ENCODE measurements around the gene ACTN4.

Gene ACTN4

DNA sequence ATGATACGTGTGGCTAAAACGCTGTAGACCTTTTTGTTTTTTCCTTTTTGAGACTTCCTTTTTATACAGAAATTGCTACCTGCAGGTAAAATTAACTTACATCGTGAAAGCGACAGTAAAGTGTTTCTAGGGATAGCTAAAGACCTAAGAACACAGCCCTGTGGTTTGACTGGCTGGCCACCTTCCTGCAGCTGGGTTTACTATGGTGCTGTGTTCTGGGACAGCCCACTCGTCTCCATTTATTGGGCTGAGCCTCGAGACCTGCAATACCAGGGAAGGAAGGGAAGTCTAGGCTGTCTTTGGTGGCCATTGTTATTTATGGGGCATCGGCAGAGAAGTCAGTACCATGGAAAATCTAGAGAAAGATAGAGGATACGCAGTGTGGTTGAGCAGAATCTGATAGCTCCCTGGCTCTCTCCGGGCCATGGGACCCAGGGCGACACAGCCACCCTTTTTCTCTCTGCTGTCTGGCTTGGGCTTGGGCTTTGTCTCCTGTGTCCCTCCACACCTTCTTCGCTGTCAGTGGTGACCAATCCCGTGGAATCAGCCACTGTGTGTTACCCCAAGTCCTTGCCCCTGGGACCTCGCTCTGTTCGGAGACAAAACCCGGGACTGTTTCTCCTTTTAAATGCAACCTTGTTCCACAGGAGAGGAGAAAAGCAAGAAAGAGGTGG is 30.9 kb downstream of the ACTN4 start:
- DNase-seq (ENCODE audit: low read depth) = no peak

DNA sequence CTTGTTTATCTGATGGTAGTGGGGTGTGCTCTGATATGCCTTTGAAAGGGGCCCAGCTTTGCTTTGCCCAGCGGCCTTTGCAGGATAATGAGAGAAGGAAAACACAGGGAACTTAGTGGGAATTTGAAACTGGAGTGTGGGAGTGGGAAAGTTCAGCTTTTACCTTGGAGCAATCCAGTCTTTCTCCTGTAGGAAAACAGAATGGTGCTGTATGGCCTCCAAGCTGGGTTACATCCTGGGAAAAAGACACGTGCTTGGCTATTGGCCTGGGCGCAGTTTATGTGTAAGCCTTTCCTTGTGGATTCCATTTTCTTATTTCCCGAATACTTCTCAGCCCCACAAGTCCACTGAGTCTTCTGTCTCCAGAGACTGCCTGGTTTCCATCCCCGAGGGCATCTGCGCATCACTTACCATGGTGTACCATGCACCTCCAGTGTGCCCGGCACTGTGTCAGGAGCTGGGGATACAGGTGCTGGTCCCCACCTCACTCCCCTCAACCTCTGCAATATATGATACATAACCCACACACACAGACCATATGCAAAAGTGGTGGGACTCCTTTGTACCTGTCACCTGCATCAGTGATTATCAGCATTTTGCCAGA is 31.5 kb downstream of the ACTN4 start:
- no peak for DNase-seq (ENCODE audit: low read depth)

DNA sequence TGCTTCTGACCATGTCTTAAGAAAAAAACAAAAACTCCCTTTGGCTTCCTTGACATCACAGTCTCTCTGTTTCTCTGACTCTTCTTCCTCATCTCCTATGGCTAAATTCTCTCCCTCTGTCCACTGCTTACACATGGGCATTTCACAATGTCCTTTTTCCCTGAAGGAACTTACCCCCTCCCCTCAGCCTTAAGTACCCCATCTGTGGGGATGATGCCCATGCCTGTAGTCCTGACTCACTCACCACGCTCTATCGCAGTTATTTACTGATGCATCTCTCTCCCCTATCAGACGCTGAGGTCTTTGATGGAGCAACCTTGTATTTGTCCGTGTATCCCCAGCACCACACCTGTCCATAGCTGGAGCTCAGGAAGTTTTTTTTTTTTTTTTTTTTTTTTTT is 32.4 kb downstream of the ACTN4 start:
- DNase-seq (ENCODE audit: low read depth) = no peak

DNA sequence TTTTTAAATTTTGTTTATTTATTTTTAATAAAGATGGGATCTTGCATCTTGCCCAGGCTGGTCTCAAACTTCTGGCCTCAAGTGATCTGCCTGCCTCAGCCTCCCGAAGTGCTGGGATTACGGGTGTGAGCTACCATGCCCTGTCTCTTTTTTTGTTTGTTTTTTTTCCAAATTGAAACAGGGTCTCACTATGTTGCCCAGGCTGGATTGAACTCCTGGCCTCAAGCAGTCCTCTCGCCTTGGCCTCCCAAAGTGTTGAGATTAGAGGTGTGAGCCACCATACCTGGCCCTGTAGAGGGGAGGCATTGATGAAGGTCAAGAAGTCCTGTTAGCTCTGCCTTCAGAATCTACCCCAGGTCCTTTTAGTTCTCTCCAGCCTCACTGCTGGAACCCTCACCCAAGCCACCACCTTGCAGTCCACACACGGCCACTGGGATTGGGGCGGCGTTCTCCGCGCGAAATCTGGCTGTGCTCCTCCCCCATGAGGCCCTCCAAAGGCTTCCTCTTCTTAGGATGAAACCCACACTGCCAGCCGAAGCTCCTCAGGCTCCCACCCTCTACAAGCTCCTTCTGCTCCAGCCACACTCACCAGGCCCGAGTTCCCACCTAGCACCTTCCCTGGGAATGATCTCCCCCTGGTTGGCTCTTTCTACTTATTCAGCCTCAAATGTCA is 34.9 kb downstream of the ACTN4 start:
- DNase-seq (ENCODE audit: low read depth) = no peak

DNA sequence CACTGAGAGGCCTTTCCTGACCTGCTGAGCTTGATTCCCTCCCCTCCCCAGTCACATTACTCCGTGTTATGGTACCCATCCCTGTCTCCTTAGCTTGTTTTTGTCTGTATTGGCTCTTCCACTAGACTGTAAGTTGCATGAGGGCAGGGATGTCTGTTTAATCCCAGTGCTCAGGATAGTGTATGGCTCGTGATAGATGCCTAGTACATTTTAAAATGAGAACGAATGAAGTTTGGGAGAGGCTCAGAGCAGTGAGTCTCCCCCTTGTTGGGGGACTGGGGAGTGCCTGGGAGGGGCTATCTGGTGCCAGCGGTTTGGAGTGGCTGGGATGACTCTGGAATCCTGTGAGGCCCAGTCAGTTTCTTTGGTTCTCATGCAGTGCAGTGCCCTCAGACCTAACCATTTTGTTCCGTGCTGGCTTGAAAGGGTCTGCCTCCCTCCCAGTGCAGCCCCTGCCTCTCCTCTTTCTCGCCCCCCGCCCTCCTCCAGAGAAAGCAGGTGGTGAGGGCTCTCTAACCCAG is 35.5 kb downstream of the ACTN4 start:
- DNase-seq (ENCODE audit: low read depth) = no peak

DNA sequence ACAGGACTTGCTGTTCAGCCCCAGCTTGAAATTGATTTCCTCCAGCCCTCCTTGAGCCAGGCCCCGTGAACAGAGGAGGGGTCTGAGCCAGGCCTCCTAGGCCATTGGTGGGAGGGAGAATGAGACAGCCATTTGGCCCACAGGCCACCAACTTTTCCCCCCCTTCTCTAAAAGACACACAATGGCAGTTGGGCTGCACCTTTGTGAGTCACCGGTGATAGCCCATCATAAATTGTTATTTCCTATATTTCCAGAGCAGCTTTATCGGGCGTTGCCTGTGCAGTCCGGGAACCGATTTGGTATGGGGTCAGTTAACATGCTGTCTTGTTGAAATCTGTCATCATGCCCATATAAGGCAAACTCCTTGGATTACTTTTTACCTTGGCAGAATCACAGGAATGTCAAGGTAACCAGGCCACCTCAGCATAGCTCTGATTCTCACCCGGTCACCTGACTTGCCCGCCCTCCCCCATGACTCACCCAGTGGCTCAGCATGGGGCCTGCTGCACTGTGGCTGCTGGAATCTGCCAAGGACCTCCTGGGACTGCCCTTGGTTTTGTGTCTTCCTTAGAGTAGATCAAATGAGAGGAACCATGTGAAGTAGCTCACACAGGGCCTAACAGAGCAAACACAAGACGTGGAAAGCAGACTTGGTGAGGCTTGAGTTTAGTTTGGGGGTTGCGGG is 36.1 kb downstream of the ACTN4 start:
- peak; percentile 41 for DNase-seq (ENCODE audit: low read depth)

DNA sequence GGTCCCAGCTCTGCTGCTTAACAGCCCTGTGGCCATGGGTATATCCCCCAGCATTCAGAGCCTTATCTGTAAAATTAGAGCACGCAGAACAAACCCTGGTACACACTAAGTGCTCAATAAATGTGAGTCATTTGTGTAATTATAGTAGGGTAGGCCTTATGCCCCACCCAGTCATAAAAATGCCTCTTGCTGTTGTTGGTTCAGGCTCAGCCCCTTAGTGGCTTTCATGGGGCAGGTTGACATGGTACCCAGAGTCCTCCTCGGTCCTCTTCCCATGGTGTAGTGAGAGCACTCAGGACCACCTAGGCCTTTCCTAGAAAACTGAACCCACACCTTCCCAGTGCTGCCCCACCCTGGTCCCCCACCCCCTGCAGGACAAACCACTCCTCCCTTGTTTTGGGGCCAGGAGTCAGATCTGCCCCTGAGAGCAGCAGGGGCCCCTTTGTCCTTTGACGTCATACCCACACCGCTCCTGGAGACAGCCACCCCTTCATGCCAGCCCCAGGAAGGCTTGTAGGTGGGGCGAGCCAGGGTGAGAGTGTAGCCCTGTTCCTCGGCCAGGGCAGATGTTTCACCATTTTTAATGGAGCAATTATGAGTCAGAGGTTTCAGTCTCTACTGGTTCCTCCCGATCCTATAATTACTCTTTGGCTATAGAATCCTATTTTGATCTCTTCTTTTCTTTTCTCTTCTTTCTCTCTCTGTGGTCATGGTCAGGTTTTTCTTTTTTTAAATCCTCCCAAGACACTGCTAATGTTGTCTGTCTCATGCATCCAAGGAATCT is 36.8 kb downstream of the ACTN4 start:
- no peak for DNase-seq (ENCODE audit: low read depth)

DNA sequence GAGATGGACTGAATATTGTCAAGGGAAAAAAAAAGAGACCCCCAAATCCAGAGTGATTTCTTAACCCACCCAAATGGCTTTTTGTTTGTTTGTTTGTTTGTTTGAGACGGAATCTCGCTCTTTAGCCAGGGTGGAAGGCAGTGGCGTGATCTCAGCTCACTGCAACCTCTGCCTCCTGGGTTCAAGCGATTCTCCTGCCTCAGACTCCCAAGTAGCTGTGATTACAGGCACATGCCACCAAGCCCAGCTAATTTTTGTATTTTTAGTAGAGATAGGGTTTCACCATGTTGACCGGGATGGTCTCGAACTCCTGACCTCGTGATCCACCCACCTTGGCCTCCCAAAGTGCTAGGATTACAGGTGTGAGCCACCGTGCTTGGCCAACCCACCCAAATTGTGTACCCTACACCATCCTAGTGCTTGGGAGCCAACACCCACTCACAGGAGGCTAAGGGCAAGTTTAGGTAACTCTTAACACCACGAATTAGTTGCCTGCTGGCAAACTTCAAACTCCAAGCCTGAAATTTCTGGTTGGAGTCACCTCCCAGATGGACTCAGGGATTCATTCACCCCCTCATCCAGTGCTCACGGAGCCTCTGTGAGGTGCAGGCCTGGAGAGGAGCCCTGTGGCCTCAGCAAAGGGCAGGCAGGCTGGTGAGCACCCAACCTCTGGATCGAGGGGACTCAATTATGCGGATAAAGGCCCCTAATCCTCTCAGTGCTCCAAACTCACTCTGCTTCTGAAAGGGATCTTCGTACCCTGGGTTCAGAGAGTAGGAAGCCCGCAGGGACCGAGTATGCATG is 37.6 kb downstream of the ACTN4 start:
- DNase-seq (ENCODE audit: low read depth) = no peak

DNA sequence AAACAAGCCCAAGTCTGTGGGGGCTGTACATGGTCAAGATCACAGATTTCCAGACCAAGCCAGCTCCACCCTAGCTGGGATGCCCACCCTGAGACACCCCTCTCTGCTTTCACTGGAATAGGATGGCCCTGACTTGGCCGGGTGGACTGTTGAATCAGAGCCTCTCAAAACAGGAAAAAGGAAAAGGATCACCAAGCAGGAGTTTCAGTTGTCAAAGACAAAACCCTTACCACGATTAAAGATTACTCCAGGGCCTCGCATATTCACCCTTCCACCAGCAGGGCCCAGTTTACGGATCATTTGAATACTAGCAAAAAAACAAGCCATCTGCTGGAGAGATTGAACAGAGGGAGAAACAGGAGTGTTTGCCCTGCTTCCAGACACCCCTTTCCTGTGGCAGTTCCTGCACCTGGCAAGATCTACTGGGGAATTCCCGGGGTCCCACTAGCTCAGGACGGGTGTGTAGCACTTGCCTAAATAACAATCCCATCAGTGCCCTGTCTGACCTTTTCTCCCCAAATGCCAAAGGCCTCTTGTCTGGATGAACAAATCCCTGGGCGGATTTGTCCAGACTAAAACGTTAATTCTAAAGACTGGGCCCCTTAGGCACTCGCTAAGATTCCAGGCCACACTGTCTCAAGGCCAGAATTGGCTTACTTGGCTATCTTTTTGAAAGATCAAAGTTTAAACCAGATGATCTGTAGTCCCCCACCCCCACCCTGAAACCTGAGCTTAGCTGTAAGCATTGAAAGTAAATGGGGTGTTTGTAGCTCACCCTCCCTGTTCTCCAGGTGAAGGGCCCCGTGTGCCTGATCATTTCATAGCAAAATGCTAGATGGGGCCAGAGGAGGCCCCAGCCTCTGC is 38.4 kb downstream of the ACTN4 start:
- no peak for DNase-seq (ENCODE audit: low read depth)

DNA sequence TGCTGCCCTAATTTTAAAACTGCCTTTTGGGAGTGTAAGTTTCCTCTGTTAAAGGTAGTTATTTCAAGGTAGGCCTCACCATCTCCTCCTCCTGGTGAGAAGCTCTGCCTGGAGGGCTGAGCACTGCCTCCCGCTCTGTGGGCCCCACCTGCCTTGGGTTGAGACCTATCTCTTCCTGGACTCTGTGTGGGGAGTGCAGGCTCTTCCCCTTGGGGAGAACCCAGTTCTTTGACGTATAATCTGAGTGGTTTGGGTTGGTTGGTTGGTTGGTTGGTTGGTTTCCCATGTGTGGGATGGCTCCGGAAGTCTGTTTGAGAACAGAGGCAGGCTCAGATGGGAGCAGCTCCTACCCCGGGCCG is 39.1 kb downstream of the ACTN4 start:
- no peak for DNase-seq (ENCODE audit: low read depth)

DNA sequence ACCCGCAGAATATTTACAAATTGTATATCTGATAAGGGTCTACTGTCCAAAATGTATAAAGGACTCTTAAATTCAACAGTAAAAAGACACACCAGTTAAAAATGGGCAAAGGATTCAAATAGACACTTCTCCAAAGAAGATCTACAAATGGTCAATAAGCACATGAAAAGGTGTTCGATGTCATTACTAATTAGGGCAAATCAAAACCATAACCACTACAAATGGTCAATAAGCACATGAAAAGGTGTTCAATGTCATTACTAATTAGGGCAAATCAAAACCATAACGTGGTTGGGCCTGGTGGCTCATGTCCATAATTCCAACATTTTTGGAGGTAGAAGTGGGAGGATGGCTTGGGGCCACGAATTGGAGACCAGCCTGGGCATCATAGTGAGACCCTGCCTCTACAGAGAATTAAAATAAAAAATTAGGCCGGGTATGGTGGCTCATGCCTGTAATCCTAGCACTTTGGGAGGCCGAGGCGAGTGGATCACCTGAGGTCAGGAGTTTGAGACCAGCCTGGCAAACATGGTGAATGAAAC is 40.5 kb downstream of the ACTN4 start:
- DNase-seq (ENCODE audit: low read depth) = no peak

DNA sequence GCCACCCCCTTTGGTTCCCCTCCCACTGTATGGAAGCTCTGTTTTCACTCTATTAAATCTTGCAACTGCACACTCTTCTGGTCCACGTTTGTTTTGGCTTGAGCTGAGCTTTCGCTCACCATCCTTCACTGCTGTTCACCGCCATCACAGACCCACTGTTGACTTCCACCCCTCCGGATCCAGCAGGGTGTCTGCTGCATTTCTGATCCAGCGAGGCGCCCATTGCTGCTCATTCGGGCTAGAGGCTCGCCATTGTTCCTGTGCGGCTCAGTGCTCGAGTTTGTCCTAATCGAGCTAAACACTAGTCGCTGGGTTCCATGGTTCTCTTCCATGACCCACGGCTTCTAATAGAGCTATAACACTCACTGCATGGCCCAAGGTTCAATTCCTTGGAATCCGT is 42.7 kb downstream of the ACTN4 start:
- no peak for DNase-seq (ENCODE audit: low read depth)

DNA sequence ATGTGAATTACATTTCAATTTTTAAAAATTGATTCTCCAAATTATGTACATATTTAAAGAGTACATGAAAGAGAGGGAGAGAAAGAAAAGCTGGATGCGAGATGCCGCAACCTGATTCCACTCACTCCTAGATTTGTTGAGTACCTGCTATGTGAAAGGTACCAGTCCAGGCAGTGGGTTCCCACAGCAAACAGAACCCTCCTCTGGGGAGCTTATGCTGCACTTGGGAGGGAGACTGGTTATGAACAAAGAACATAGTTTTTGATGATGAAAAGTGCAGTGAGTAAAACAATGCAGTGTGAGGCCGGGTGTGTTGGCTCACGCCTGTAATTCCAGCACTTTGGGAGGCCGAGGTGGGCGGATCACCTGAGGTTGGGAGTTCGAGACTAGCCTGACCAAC is 43.4 kb downstream of the ACTN4 start:
- DNase-seq (ENCODE audit: low read depth) = no peak

DNA sequence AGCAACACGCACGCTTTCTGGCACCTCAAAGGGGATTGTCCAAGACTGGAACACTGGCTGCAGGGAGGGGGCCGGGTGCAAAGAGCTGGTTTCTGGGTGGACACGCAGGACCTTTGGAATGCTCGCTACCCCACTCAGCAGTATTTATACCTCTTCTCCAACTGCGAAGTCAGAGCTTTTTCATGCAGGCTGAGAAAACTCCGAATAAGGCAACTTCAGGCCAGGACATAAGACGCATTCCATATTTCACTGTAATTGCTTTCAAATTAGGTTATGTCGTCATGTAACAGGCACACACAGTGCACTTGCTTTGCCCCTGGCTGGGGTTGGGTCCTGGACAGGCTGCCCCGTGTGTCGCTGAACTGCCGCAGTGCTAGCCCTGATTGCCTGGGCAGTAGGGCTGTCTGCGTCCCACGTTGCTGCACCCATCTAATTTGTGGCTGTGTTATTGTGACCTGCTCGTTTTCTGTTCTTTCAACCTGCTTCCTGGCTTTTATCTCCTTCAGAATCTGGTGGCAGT is 44.5 kb downstream of the ACTN4 start:
- DNase-seq (ENCODE audit: low read depth) = no peak

DNA sequence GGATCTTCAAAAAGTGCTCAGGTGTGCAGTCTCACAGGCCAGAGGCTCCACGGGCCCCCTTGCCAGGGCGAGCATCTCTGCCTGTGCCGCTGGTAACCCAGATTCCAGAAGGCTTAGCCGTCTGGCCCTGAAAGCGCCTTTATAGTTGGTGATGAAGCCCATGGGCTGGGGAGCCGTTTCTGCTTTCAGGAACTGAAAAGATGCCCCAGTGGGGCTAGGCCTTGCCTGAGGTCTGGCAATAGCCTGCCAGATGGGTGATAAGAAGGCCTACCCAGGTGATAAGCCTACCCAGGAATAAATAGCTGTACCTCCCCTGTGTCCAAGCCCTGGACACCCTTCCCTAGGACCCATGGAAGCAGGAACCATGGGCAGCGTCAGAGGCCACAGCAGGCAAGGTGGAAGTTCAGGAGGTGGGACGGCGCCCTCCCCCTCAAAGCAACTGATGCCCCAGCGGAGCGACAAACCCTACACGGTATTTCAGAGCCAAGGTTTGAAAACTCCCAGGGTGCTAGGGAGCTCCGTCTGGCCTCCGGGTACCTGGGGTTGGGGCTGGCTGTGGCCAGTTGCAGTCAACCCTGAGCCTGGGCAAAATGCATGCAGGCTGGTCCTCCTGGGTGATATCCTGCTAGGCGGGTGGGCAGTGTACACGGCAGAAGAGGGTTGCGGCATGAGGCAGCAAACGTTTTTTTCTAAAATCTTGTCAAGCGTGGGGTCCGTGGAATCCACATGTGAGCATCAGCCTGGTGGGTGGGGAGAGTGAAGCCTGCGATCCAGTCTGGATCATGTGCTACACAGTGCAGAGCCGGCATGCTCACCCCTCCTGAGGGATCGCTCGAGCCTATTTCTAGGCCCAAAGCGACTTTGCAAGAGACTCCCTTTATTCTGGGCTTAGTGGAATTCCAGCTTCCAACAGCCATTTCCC is 45.3 kb downstream of the ACTN4 start:
- no peak for DNase-seq (ENCODE audit: low read depth)

DNA sequence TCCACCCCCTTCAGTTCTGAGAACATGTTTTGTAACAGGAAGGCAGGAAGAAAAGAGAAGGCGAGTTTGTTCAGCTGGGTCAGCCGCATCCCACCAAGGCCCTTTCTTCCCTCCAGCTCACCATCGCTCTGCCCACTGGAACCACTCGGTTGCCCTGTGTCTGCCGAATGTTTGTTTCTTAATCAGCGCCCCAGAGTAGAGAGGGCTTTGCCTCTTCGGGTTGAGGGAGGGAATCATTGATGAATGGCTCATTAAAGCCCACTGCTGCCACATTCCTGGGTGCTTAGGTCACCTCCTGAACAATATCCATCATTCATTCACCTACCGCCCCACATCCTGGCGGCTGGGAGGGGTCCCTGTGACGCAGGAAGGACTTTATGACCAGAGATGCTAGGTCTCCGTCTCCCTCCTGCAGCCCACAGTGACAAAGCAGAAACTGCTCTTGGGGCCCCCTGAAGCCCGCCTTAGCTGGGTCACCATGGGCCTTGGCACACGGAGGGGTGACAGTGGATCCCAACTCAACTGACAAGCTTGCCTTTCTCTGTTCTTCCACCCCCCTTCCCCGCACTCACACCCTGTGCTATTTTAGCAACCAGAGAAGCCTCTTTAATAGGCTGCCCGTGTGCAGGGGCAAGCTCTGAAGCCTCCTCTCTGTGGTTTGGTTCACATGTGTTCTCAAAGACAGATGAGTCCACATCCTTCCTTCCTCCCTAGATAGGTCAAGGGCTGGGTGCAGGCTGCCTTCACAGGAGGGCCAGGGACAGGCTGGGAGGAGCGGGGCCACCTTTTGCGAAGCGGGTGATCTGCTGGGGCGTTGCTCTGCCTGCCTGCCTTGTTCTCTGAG is 46.2 kb downstream of the ACTN4 start:
- DNase-seq (ENCODE audit: low read depth) = no peak

DNA sequence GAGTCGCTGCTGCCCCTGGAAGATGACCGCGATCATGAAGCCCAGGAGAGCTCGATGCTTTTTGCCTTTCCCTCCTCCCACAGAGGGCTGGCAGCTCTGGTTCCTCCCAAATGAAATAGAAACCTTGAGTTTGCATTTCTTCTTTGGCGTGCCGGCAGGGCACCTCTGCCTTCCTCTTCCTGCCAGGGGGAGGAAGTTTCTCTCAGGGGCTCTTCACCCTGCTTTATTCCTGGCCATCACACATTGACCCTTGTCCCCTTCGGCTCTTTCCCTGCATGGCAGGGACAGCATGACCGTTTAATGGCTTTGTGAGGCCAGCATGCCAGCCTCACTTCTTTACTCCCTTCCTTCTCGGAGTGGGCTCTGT is 47.9 kb downstream of the ACTN4 start:
- no peak for DNase-seq (ENCODE audit: low read depth)
